HG03342 (cell line): ENCODE measurements around the gene FAN1.

Experiments
- ATAC-seq: cut with Tn5 transposase; IDR thresholded peaks from one replicate; pipeline ENCODE4 v1.9.1; 2021; ENCODE audit warnings: mild to moderate bottlenecking, moderate library complexity; ENCODE audit not compliant: unreplicated experiment

The FAN1 gene

DNA sequence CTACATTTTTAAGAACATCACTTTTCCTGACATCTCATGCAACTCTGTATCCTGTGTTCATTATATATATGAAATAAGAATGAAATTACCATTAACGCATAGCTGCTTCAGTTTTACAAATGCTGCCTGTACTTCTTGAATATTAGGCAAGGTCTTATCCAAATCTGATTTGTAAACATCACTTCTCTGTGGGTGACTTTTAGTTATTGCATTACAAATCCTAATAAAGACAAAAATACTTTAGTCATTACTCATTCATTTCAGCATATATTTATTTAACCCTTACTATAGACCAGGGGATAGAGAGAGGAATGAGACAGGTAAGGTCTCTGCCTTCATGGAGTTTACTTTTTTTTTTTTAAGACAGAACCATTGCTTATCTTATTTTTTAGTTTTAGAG is 51.0 kb downstream of the FAN1 start:
- no peak for ATAC-seq

DNA sequence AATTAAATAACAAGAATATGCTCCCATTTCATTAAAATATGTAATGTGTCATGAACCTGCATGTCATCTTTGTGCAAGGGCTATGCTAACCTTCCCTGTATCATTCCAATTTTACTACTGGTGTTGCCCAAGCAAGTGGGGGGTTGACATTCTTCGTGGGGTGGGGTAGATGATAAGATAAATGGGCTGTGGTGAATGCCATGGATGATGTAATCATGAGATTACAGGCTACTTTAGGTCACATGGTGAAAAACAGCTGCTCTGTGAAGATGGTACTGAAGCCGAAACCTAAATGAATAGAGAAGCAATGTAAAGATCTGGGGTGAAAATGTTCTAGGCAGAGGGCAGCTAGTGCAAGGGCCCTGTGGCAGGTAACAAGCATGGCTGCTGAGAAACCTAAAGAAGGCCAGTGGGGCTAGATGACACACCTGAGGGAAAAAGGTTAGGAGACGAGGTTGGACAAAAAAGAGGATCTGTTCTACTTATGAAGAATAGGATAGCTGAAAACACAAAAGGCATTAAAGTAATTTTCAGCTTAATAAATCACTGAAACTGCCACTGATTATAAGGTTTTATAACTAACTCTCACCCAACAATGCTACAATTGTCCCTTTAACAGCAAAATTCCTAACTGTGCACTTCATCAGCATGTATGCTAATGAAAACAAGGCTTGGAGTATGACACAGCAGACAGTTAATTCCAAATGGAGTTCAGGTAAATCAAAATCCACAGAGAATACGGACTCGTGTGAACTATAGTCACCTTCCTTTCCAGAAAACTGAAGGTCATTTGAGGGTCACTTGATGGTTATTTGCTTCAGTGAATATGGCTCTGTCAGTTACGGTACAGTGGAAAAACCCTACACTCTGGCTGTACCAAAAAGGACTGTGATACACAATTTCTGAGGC is 52.8 kb downstream of the FAN1 start:
- ATAC-seq = no peak

DNA sequence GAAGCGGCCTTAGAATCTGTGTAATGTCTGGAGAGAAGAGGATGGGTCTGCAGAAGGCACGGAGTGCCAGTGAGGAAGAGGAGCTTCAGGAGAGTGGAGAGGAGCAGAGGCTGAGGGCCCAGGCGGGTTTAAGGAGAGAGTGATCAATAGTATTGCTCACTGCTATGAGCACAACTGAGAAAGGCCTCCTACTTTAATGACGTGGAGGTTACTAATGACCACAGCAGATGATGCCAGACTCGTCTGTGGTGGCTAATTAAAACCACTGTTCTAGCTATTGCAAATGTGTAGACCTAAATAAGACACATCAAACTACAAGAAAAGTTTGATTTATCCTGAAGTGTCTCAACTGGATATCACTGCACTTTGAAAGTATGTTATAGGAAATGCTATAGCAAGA is 54.5 kb downstream of the FAN1 start:
- ATAC-seq = no peak

DNA sequence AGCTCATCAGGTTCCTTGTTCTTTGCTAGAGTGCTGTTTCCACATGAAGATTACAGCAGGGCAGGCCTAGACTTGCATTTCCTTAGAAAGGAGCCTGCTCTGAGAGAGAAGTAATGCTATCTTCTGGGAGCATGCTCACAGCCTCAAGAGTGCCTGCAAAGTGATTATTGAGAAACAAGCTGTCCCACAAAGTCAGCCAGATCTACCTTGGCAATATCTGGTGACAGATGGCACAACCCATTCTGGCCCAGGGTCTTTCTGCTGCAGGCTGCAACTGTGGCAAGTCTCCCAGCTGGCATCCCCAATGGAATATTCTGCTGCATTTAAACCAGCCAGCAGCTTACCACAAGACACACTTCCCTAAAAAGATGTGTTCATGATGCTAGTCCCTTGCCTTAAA is 58.4 kb downstream of the FAN1 start:
- no peak for ATAC-seq

DNA sequence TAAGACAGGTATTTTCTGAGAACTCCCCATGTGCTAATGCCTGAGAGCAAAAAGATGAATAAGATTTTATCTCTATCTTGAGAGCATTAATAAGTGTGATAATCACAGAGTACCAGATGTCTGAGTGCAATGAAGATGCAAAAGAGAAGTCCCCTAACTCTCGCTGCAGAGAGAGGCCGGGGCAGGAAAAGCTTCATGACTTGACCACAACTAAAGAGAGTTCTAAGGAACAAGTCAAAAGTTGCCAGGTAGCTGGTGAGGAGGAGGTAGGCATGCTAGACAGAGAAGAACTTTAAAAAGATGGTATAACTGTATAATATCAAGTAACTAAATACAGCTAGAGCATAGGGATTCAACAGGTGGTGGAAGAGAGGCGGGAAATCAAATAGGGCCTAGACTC is 58.9 kb downstream of the FAN1 start:
- no peak for ATAC-seq

GRCh38 chr15:30963681-30964080 is 60.0 kb downstream of the FAN1 start:
- ATAC-seq = no peak

DNA sequence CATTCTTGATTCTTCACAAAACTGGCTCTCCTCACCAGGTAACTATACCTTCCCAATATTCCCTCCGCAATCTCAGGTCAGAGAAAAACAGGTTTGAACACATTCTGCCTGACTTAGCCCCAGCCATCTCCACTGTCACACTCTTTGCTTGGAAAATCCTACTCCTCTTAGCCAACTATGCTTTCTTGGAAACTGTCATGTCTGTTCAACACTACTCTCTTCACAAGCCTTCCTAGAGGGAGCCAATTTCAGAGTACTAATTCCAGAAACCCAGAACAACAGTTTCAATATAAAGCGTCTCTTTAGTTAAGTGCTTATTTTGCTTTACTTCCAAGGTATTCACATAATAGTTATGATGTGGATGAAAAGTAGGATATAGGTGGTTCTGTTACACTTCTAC is 66.0 kb downstream of the FAN1 start:
- no peak for ATAC-seq

DNA sequence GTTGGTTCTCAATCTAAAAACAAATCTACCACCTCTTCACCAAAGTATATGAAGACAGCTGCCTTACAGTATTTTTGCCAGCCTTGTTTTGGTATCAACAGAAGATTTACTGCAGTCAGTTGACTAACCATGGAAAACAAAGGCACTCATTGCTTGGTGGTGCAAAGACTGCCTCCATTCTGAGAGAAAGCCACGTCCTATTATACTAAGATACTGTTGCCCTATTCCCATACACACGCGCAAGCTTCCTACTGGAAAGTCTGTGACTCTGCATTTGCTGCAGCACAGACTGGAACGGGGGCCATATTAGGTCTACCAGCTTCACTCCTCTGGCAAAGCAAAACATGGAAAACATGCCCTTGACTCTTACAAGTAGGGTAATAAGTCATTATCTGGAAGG is 69.7 kb downstream of the FAN1 start:
- ATAC-seq = no peak

DNA sequence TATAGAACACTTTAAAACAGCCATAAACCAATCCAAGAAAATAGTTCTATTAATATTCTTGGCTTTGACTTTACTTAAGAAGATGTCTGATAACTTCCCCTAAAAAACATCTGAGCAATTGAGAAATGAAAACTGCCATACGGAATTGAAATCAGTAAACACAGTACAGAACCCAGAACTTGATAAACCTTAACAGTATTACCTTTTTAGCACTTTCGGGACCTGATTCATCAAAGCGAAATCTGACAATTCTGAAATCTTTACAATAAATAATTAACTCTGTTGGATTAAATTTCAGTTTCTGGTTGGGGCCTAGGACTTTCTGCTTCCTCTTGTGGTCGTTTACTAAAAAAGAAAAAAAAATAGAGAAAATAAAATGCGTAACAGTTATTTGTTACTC is 70.4 kb downstream of the FAN1 start:
- ATAC-seq = no peak

- ATAC-seq = no peak
Measured at GRCh38 chr15:30978328-30978727, 74.6 kb downstream of the FAN1 start.

DNA sequence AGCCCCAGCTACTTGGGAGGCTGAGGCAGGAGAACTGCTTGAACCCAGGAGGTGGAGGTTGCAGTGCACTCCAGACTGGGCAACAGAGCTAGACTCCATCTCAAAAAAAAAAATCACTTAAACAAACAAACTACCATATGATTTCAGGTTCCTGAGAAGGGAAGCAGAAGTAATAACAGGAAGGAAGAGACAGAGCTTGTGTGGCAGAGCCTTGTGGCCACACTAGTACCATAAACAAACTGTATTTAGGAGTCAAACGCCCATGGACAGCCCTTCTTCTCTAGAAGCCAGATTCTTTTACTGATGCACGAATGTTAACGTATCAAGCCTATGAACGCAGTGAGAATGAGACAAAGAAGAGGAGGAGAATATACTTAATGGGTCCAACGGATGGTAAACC is 75.7 kb downstream of the FAN1 start:
- ATAC-seq = no peak

- no peak for ATAC-seq
Measured at GRCh38 chr15:30984118-30984517, 80.4 kb downstream of the FAN1 start.

DNA sequence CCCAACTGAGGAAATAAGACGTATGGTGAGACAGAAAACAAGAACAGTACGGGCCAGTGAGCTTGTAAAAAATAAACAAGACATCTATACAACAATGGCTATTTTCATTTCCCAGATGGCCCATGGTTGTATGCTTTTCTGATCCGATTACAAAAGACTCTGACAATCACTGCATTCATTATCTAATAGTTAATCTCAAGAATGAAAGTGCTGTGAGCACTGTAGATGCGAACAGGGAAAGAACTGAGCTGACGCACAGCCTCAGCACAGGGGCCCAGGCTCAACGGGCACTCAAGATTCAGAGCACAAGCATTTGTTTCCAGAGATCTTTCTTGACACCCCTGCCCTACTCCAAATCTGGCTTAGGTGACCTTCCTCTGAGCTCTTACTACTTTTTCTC is 80.8 kb downstream of the FAN1 start:
- ATAC-seq = no peak

- ATAC-seq = no peak
Measured at GRCh38 chr15:30985081-30985531, 81.4 kb downstream of the FAN1 start.

GRCh38 chr15:30990036-30990435 is 86.3 kb downstream of the FAN1 start:
- ATAC-seq = no peak

DNA sequence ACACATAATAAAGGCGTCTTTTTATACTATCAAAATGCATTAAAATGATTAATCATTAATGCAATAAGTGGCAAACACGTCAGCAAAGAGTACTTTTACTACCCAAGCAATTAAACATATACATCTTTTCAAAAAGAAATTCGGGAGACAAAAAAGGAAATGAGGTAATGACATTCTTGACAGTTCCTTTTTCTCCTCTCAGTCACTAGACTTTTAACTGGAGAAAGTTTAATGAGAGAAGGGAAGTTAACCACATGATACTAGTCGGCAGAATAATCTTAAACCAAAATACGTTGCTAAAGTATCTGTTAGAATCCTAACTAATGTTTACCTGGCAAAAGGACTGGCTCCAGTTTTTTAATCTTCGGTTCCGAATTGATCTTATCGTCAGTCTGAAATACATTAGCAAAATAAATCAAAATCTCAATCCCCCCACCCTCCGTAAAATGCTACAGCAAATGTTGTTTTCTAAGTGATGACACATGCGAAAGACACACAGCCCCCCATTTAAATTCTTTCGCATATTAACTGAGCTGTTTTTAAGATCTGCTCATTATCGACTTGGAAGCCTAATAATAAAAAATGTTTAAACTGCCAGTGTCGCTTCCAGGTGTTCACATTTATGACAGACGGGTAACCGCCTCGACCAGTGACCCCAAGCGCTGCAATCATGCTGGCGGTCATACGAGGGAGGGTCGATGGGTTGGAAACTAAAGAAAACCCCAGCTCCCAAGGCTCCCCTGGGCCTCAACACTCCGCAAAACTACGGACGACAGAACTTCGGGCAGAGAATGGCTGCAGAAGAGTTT is 86.9 kb downstream of the FAN1 start:
- ATAC-seq = no peak

DNA sequence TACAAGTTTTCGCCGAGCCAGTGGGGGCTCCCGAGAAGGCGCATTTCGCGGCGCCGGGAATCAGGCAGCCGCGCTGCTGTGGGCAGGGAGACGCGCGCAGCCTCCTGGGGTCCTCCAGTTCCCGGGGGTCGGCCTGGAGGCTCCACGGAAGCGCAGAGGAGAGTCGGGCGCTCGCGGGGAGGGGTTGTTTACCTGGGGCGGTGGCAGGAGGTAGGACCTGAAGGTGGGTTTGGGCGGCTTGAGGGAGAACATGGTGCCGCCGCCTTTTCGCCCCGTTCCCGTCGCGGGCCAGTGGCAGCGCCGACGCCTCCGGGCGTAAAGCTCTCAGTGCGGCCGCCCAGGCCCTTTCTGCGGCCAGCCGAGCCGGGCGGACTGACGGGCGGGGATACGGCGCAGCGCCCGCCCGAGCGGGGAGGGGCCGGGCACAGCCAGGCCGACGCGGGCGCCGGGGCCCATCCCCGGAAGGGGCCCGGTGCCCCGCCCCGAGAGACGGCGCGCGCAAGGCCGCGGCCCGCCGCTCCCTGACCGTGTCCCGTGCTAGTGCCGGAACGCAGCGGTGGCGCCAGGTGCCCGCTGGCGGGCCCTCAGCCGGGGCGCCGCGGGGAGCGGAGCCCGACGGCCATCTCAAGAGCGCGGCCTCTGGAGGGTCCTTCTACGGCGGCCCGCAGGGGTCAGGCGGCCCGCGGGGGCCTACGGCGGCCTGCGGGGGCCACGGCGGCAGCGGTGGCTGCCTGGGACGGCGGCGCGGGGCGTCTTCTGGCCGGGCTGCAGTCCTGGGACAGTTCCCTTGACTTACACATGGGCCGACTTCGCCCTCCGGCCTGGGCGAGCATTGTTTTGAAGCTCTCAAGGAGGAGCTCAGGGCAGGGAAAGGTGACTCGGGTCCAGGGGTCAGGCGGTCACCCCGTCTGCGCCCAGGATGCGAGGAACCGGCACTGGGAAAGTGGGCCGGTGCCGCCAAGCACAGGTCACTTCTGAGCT is 87.8 kb downstream of the FAN1 start, which contains the start of gene MTMR10:
TSS of gene MTMR10 (minus strand) at position 374 of the 981 bp plus-strand sequence. CDS start at position 252, 122 bp downstream.
- ATAC-seq = peak; percentile 82

DNA sequence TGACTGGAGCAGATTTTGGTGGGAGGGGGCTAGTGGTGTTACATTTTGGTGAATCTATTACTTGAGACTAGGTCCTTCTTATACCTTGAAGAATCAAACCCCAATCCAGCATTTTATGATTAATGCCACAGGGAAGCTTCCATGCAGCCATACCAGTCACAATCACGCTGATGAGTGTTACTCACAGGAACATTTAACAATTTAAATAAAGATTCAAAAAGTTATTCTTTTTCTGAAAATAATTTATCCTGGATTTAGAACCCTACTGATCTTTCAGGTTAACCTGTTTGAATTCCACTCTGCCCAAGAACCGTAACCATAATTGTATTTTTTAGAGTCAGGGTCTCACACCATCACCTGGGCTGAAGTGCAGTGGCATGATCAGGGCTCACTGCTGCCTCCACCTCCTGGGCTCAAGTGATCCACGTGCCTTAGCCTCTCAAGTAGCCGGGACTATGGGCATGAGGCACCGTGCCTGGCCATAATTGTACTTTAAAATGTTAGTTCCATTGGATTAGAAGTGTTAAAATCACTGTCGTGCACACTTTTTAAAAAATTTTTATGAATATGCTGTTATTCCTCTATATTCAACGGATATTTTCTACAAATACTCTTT is 88.6 kb downstream of the FAN1 start:
- ATAC-seq = no peak
